Coronary artery (tissue), 2 donors: Measurements from ENCODE around the gene EPHA1.
"Not testable (repeated sequence)": the region's sequence is repeated elsewhere in the genome, so short reads cannot be mapped to it uniquely, and the experiment has no call there.

Experiments used
- DNase-seq: peaks from one replicate; pipeline ENCODE4 v3.0.0-alpha.2; 2017; ENCODE audit warnings: low spot score
- H3K27ac ChIP-seq, 2 donors: fragments of 200-600 bp; sonication (generic); one replicate each; pipeline ENCODE4 v1.5.1; 2016 to 2019
- H3K4me3 ChIP-seq: fragments of 200-600 bp; sonication (generic); 2 replicates; pipeline ENCODE4 v1.5.1; 2016; ENCODE audit warnings: mild to moderate bottlenecking, moderate library complexity
- TF ChIP-seq, protein P1 (sequence below): fragments of 200-600 bp; sonication (generic); IDR thresholded peaks from one replicate; pipeline ENCODE4 v1.5.1; 2019; ENCODE audit warnings: antibody characterized with exemption

EPHA1 gene

DNA sequence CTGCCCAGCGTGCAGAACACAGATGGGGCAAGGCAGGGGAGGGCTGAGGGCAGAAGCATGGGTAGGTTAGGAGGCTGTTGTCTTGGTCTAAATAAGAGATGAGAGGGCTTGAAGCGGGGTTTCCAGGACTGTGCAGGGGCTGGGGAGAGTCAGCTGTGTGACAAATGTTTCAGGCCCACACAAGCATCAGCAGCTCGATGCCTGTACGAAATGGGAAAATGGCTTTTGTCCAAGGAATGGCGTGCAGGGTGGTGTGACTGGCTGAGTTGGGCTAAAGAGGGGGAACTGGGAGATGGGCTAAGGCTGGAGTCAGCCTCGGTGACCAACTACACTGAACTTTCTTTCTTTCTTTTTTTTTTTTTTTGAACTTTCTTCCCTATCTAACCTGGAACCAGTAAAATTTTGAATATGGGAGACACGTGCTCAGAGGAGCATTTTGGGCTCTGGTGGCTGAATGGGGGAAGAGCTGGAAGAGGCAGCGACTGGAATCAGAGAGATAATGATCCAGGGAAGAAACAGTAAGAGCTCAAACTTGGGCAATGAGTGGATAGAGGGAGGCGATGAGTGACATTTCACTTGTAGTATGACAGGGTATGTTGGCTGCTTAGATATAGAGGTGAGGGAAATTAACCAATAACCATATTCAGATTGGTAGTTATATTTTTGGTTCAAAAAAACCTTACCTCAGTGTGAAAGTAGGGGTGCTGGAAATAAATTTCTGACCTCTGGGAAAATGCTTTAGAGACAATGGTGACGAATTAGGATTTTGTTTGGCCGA lies 10.2 kb upstream of the EPHA1 start:
- TF ChIP-seq, protein P1, sequence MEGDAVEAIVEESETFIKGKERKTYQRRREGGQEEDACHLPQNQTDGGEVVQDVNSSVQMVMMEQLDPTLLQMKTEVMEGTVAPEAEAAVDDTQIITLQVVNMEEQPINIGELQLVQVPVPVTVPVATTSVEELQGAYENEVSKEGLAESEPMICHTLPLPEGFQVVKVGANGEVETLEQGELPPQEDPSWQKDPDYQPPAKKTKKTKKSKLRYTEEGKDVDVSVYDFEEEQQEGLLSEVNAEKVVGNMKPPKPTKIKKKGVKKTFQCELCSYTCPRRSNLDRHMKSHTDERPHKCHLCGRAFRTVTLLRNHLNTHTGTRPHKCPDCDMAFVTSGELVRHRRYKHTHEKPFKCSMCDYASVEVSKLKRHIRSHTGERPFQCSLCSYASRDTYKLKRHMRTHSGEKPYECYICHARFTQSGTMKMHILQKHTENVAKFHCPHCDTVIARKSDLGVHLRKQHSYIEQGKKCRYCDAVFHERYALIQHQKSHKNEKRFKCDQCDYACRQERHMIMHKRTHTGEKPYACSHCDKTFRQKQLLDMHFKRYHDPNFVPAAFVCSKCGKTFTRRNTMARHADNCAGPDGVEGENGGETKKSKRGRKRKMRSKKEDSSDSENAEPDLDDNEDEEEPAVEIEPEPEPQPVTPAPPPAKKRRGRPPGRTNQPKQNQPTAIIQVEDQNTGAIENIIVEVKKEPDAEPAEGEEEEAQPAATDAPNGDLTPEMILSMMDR, result no peak
- no peak overlapping the region for H3K27ac ChIP-seq
- H3K4me3 ChIP-seq, result no peak overlapping the region

GRCh38 chr7:143417734-143418383 lies 9.2 kb upstream of the EPHA1 start:
- H3K27ac ChIP-seq, result no peak overlapping the region
- TF ChIP-seq, protein P1, result no peak
- no peak overlapping the region for H3K4me3 ChIP-seq
- DNase-seq, result no peak

More for the DNA sequence above, 10.2 kb upstream of the EPHA1 start:
- DNase-seq, result no peak

DNA sequence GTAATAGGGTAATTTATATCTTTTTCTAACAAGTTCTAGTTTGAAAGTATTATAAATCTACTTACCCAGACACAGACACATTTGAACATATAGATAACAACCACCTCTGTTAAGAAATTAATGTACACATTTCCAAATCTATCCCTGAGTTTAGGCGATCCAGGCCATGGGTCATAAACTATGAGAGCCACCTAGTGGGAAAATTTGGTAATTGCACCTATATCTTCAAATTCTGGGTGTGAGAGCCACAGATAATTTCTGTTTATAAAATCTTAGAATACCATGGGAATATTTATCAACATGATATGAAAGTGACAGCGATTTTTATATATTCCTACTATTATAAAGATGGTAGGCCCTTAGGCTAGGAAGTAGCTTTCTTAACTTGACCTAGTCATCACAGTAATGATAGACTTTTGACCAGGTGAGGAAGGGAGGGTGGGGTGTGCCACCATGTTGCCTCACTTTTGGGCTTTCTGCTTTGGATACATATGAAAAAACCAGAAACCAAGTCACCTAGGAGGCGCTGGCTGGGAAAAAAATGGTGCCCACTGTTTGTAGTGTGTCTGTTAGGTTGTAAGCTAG lies 8.0 kb upstream of the EPHA1 start:
- no peak overlapping the region for H3K27ac ChIP-seq
- DNase-seq, result no peak
- TF ChIP-seq, protein P1, result peak; percentile 60
- no peak overlapping the region for H3K4me3 ChIP-seq

- no peak for DNase-seq
- TF ChIP-seq, protein P1, result no peak
- Histone ChIP-seq H3K4me3 (no peak overlapping the region), H3K27ac (no peak overlapping the region)
These were observed 7.2 kb upstream of the EPHA1 start for GRCh38 chr7:143415742-143416397.

DNA sequence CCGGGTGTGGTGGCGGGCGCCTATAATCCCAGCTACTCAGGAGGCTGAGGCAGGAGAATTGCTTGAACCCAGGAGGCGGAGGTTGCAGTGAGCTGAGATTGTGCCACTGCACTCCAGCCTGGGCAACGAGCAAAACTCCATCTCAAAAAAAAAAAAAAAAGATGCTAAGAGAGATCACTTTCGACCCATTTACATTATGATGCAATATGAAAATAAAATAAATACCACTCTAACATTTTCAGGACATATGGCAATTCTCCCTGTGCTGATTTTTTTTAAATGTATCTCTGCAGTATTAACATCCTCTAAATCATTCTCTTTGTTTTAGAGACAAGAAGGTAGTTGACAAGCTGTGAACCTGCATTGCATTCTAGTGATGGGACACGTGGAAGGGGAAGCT lies 6.6 kb upstream of the EPHA1 start:
- H3K27ac ChIP-seq, H3K4me3 ChIP-seq, DNase-seq: not testable (repeated sequence)

DNA sequence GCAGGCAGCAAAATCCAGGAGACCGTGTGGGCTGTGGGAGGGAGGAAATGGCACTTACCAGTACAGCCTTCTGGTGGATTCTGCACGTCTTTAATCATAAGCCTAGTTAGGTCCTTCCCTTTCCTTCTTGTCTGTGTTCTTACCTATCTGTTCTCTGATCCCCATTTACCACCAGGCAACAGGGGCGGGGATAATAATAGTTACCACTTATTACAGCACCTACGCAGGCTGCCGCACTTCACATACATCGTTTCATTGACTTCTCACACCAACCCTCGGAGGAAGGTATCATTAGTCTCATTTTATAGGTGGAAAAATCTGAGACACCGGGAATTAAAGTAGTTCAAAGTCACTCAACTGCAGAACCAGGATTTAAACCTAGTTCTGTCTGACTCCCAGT lies 4.5 kb upstream of the EPHA1 start:
- no peak for DNase-seq
- Histone ChIP-seq H3K4me3 (no peak overlapping the region), H3K27ac (no peak overlapping the region)
- TF ChIP-seq, protein P1, result no peak

DNA sequence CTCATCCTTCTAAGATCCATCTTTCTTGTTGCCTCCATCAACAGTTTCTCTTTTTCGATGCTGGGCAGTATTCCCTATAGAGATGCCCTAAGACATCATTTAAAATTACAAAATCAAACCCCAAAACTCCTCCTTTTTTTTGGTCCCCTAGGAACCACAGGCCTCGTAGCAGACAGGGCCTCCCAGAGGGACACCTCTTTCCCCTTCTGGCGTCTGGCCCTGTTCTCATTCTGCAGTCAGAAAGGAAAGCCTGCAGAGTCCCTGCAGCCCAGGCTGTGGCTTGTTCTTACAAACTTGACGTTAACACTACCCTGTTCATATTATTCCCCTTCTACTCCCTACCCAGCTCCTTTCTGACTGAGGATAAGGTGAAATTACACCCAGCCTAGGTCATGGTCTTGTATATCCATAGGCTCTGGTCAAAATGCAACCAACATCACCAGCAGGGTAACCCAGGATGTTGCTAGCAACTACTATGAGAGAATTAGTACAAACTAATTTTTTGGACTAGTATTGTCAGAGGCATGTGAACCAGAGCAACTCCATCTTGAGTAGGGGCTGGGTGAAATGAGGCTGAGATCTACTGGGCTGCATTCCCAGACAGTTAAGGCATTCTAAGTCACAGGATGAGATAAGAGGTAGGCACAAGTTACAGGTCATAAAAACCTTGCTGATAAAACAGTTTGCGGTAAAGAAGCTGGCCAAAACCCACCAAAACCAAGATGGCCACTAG lies 3.5 kb upstream of the EPHA1 start:
- DNase-seq, result no peak
- H3K27ac ChIP-seq, result no peak overlapping the region
- no peak overlapping the region for H3K4me3 ChIP-seq
- TF ChIP-seq, protein P1, result no peak
